Measurements from ENCODE around the gene PSMB10.

- no peak for TF ChIP-seq EZH2phosphoT487 (IDR thresholded peaks at IDR 0.05)
- TF ChIP-seq CTCF (IDR thresholded peaks at IDR 0.05): no peak
Measured at GRCh38 chr16:67949645-67950044, 13.0 kb upstream of the PSMB10 start.
